Activated naive CD4-positive, alpha-beta T cell treated with anti-CD3 and anti-CD28 coated beads, Interleukin-2, amount 50 U/mL, for 72 hours (primary cell): ENCODE measurements around the gene GLIS1. TPM values are rescaled to one million over a fixed set of nuclear protein-coding genes. Genes with fewer than 3 reads are reported as not detected.
"Not testable (repeated sequence)": the region's sequence is repeated elsewhere in the genome, so short reads cannot be mapped to it uniquely, and the experiment has no call there.

ENCODE experiments used
- ATAC-seq, 2 donors: fragments of 150-1000 bp; cut with Tn5 transposase; 2 replicates each; pipeline ENCODE4 v1.10.0; 2021; ENCODE audit warnings: mild to moderate bottlenecking in 2 of 2, moderate library complexity in 2 of 2
- DNase-seq, 2 donors: peaks; one replicate each; pipeline ENCODE4 v3.0.0; 2021 to 2022; ENCODE audit warnings: low spot score in 2 of 2
- H3K27ac Mint-ChIP-seq, 2 donors: one replicate each; pipeline ENCODE4 v1.8.0; 2022; ENCODE audit warnings: mild to moderate bottlenecking in 2 of 2, mixed read lengths in 2 of 2
- H3K36me3 Mint-ChIP-seq, 2 donors: one replicate each; pipeline ENCODE4 v1.8.0; 2022; ENCODE audit warnings: mixed read lengths in 2 of 2
- H3K9me3 Mint-ChIP-seq, 2 donors: one replicate each; pipeline ENCODE4 v1.8.0; 2022; ENCODE audit warnings: mixed read lengths in 2 of 2
- total RNA-seq, 2 donors: library from RNA; stranded (reverse); gene quantifications; one replicate each; pipeline ENCODE4 v1.2.3, GENCODE V29; 2022

The GLIS1 gene
- total RNA-seq, 2 donors from 2014 or later, result not detected

- no peak for ATAC-seq
- peak overlapping the region in 1 of 2 donors; percentile 65 for H3K27ac Mint-ChIP-seq
- no peaks in the 10 kb centered on the region for H3K36me3 Mint-ChIP-seq
- no peaks in the 10 kb centered on the region for H3K9me3 Mint-ChIP-seq
- peak in 1 of 2 donors; percentile 35 for DNase-seq
Measured at GRCh38 chr1:53559854-53560580, 178.9 kb downstream of the GLIS1 start.

DNA sequence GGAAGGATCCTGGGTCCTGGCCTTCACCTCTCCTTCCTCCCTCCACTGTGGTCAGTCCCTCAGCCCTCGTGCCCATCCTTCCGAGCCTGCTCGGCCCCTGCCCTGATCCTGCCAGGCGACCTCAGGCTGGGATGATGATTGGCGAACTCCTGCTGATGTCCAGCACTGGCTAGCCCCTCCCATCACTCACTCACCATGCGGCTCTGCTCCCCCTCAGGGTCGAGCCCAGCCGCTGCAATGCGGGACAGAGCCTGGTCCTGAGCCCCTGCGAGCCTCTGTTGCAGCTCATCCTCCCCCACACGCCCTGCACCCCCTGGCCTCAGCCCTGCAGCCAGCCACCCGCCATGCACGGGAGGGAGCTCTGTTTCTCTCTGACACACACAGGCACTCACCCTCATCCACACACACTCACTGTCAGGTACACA lies 179.6 kb downstream of the GLIS1 start:
- H3K9me3 Mint-ChIP-seq, result no peaks in the 10 kb centered on the region
- DNase-seq (peak in 1 of 2 donors; percentile 33), ATAC-seq (no peak)
- H3K36me3 Mint-ChIP-seq, result no peaks in the 10 kb centered on the region
- H3K27ac Mint-ChIP-seq, result no peak overlapping the region

- H3K27ac Mint-ChIP-seq, result no peak overlapping the region
- no peaks in the 10 kb centered on the region for H3K36me3 Mint-ChIP-seq
- no peaks in the 10 kb centered on the region for H3K9me3 Mint-ChIP-seq
- DNase-seq (no peak), ATAC-seq (no peak)
Measured at GRCh38 chr1:53558739-53559315, 180.1 kb downstream of the GLIS1 start.

GRCh38 chr1:53557830-53558738 lies 180.9 kb downstream of the GLIS1 start:
- no peak for ATAC-seq
- Mint-ChIP-seq H3K27ac (no peak overlapping the region), H3K9me3 (no peaks in the 10 kb centered on the region), H3K36me3 (no peaks in the 10 kb centered on the region)
- peak in 1 of 2 donors; percentile 33 for DNase-seq

- no peak for ATAC-seq
- H3K27ac Mint-ChIP-seq, result no peak overlapping the region
- DNase-seq, result no peak
- H3K36me3 Mint-ChIP-seq, result no peaks in the 10 kb centered on the region
- H3K9me3 Mint-ChIP-seq, result no peaks in the 10 kb centered on the region
Measured at GRCh38 chr1:53557369-53557768, 181.6 kb downstream of the GLIS1 start.

GRCh38 chr1:53556657-53557227 lies 182.2 kb downstream of the GLIS1 start:
- DNase-seq, result no peak
- no peak for ATAC-seq
- no peak overlapping the region for H3K27ac Mint-ChIP-seq
- no peaks in the 10 kb centered on the region for H3K36me3 Mint-ChIP-seq
- no peaks in the 10 kb centered on the region for H3K9me3 Mint-ChIP-seq

GRCh38 chr1:53555620-53556326 lies 183.2 kb downstream of the GLIS1 start:
- not testable (repeated sequence) for H3K27ac Mint-ChIP-seq, H3K36me3 Mint-ChIP-seq, DNase-seq, ATAC-seq, H3K9me3 Mint-ChIP-seq

- no peaks in the 10 kb centered on the region for H3K9me3 Mint-ChIP-seq
- peak overlapping the region in 1 of 2 donors; percentile 39 for H3K27ac Mint-ChIP-seq
- no peak for DNase-seq
- ATAC-seq, result no peak
- H3K36me3 Mint-ChIP-seq, result no peaks in the 10 kb centered on the region
Measured at GRCh38 chr1:53554592-53555305, 184.2 kb downstream of the GLIS1 start.

DNA sequence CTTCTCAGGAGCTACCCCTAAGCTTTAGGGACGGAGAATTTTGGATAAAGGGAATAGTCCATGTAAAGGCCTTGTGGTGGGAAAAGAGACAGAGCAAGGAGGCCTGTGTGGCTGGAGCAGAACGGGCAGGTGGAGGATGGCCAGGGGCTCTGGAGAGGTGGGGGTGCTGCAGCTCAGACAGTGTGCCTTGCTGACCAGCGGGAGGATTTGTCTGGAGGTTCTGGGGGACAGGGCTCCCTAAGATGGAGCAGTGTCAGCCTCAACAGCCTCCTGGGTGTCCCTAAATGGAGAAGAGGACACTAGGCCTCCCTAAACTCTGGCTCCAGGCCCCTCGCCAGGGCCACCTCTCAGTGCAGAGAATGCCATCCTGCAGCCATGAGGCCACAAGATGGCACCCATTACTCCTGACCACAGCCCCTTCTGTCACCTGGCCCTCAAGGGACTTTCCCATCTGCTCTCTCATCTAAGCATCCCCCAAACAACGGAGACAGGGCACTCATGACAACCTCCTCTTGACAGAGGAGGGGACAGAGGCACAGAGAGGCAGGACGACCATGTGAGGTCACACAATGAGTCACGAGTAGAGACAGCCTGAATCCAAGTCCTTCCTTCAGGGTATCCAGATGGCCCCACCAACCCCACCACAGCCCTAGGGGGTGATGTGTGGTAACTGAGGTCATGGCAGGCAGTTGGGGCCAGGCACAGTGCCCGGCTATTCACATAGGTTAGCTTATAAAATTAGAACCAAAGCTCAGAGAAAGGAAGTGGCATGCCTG lies 185.0 kb downstream of the GLIS1 start:
- Mint-ChIP-seq H3K27ac (no peak overlapping the region), H3K36me3 (no peaks in the 10 kb centered on the region), H3K9me3 (no peaks in the 10 kb centered on the region)
- ATAC-seq, result peak; percentile 52 to 60
- DNase-seq, result peak in 1 of 2 donors; percentile 53

DNA sequence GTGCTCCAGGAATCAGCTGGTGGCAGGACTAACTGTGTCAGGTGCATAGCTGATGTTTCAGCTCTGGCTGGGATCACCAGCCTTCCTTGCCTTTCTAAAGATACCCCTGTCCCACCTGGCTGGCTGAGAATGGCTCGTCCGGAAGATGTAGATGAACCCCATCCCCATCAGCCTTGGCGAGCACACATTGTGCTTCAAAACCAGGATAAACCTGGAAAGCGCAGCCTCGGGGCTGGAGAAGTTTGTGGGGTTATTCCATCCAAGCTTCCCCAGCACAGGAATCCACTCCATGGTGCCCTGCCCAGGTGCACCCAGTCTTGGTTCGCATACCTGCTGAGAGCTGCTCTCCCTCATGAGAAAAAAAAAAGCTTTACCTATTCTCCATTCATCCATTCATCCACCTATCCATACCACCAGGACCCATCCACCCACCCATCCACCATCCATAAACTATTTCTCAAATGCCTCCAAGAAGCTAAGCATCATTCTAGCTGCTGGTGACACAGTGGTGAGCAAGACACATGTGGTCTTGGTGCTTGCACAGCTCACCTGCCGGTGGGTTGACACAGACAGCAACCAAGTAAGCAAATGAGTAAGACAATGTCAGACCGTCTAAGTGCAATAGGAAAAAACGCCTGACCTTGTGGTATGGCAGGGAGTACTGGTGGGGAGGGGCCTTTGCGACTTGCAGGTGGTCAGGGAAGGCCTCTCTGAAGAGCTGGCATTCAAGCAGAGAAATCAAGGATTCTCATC lies 185.8 kb downstream of the GLIS1 start:
- Mint-ChIP-seq H3K27ac (no peak overlapping the region), H3K9me3 (no peaks in the 10 kb centered on the region), H3K36me3 (no peaks in the 10 kb centered on the region)
- ATAC-seq (peak; percentile 57 to 81), DNase-seq (peak in 1 of 2 donors; percentile 50)

DNA sequence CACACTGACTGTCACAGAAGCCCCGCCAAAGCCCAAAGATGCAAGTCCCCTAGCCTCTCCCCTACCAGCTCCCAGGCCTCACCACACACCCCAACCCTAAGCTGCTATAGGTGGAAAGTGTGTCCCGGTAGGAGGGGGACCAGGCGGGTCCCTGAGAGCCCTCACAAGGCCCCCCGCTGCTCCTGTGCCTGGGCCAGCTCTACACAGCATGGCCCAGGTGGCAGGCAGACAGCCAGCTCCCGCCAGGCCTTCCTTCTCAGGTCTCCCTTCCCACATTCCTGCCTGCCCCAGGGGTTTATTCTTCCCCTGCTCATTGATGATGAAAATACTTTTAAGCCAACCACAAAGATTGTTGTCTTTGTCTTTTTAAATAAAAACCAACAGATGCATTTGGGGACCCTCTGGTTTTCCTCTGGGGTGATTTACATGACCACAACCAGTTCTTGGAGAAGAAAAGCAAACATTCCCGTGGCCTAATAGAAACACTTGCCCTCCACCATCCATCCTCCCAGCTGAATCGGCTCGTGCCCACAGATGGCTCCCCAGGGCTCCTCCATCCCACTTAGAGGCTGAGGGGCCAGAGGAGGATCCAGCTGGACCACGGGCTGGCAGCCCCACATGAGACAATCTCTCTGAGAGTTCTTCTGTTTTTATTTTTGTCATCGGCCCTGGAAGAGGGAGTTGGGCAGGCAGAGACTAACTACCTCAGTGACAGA lies 186.7 kb downstream of the GLIS1 start:
- H3K9me3 Mint-ChIP-seq, result no peaks in the 10 kb centered on the region
- DNase-seq (peak in 1 of 2 donors; percentile 39), ATAC-seq (no peak)
- no peaks in the 10 kb centered on the region for H3K36me3 Mint-ChIP-seq
- H3K27ac Mint-ChIP-seq, result no peak overlapping the region

DNA sequence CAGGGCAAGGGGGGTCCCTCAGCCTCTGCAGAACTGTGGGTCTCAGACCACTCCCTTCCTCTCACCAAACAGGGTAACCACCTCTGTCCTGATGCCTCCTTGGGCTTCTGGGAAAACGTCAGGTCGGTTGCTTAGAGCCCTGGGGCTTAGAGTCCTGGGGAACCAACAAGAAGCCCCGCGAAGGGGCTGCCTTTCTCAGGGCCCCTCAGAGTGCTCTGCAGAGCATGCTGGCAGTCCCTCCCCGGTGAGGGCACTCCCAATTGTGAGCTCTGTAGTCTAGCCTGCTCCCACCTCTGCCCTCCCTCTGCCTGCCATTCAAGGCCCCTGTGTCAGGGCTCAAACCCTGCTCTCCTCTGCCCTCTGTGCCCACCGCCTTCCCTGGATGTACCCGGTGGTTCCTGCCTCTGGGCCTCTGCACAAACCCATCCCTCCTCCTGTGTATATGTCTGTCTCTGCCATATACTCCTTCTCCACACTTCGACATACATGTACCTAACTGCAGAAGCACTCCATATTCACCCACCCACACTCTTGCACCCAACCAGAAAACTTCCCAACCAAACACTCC lies 187.5 kb downstream of the GLIS1 start:
- DNase-seq, result peak in 1 of 2 donors; percentile 37
- no peaks in the 10 kb centered on the region for H3K36me3 Mint-ChIP-seq
- no peaks in the 10 kb centered on the region for H3K9me3 Mint-ChIP-seq
- H3K27ac Mint-ChIP-seq, result no peak overlapping the region
- ATAC-seq, result no peak

- ATAC-seq (peak in 1 of 2 donors; percentile 25), DNase-seq (no peak)
- H3K36me3 Mint-ChIP-seq, result no peaks in the 10 kb centered on the region
- no peak overlapping the region for H3K27ac Mint-ChIP-seq
- no peaks in the 10 kb centered on the region for H3K9me3 Mint-ChIP-seq
Measured at GRCh38 chr1:53550201-53550741, 188.7 kb downstream of the GLIS1 start.
